Iris pigment epithelial cell (primary cell): ENCODE measurements around the gene MOXD1.
"Not testable (repeated sequence)": the region's sequence is repeated elsewhere in the genome, so short reads cannot be mapped to it uniquely, and the experiment has no call there.

Experiments
- DNase-seq: peaks from one replicate; pipeline ENCODE4 v3.0.0-alpha.2; 2011; ENCODE audit warnings: low read depth

Gene MOXD1

DNA sequence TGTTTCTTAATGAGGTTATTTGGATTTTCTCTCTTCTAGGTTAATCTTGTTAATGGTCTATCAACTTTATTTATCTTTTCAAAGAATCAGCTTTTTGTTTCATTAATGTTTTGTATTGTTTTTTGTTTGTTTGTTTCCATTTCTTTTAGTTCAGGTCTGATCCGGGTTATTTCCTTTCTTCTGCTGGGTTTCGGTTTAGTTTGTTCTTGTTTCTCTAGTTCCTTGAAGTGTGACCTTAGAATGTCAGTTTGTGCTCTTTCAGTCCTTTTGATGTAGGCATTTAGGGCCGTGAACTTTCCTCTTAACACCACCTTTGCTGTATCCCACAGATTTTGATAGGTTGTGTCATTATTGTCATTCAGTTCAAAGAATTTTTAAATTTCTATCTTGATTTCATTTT is 49.3 kb downstream of the MOXD1 start:
- DNase-seq, result not testable (repeated sequence)

DNA sequence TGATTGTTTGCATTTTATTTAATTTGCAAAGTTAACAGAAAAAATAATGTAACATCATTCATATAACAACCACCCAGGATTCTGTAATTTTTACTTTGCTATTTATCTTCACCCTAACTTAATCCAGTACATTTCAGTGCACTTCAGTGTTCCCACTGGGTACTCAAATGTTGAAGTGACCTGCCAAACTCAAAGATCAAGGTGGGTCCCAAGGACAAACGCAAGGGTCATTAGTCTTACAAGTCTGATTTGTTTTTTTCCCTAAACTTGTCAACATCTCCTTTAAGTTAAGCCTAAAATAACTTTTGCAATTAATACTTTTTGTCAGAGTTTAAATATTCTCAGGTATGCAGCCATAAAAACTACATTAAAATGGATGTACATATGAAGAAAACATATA is 53.0 kb downstream of the MOXD1 start:
- no peak for DNase-seq

DNA sequence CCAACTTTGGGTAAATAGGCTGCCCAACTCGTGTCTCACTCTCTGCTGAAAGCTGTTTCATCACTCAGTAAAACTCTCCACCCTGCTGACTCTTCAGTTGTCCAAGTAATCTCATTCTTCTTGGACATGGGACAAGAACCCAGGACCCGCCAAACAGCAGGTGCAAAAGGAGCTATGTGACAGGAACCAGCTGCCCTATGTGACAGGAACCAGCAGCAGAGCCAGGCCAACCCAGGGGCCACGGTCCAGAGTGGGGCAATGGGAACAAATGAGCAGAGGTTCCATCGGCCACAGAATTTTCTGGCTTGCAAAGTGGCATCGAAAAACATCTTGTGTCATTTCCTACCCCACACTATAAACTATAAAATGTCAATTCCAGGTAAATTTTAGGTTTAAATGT is 56.5 kb downstream of the MOXD1 start:
- no peak for DNase-seq

DNA sequence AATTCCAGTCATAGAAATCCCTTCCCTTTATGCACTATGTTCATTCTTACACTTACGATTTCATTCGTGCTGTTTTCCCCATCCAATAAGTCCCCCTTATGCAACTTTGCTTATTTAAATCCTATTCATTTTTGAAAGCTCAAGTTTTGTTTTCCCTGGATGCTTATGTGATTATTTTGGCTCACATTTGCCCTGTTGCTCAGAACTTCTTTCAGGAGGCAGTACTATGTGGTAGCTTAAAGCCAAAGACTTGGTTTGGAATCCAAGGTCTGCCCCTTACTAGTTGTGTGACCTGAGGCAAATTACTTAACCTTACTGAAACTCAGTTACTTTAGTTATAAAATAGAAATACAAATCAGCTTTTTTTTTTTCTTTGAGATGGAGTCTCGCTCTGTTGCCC is 59.6 kb downstream of the MOXD1 start:
- peak; percentile 23 for DNase-seq

DNA sequence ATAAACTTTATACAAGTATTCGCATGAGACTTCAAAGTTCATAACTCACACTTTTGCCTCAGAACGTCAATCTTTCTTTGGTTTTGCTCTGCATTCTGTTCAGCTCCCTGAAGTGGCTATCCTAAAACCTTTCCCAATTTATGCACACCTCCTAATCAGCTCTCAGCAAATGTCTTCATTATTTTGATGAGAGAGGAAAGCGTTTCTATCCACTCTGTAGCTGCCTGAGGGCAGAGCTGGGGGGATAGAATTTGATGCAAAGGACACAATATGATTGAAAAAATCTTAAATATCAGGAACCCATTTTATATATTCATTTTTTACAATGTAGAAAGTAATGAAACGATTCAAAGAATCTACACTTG is 66.8 kb downstream of the MOXD1 start:
- DNase-seq, result no peak

DNA sequence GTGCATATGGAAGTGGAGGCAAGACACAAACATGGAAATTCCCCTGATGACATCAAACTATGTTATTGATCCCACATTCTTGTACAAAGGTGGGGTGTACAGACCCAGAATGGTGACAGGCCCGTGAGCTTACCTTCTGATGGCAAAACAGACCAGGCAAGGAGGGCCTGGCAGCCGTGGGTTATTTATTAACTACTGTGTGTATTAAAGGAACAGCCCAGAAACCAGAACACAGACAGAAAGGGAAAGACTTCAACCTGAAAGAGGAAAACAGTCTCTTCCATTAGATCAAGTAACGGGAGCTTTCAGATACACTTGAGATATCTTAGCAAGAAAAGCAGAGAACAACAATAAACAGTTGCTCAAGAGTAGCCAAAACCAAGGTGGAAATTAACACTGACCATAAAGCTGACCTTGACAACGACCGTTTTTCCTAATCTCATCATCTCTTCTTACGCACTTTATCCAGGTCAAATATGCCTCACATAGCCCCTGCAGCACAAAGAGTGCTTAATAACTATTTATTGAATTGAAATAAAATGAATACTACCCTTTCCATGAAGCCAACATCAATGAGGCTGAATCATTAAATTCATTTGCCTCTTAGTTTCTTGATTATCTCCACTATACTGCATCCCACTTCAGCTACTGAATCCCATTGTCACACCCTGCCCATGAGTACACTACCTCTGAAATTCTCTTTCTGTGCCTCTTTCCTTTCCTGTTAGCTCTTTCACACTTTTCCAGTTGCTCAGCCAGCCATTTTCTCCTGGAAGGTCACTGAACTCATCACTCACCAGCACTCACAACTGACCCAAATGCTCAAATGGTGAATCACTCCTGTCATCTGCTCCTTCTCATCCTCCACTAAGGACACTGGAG is 67.4 kb downstream of the MOXD1 start:
- DNase-seq, result peak; percentile 95

DNA sequence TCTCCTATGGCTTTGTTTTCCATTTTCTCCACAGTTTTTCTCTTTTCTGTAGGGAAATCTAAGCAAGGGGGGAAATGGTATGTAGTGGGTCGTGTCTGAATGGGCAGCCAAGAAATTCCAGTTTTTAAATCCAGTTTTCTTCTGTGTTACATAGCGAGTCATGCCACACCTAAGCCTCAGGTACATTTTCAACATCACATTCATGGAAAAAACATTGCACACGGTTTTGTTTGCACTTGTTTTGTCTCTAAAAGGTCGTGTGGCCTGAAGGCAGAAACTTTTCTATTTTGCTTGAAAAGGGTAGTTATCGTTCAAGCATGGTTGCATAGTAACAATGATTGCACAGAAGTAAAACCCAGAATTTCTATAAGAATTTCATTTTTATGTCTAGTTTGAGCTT is 70.5 kb downstream of the MOXD1 start:
- no peak for DNase-seq

DNA sequence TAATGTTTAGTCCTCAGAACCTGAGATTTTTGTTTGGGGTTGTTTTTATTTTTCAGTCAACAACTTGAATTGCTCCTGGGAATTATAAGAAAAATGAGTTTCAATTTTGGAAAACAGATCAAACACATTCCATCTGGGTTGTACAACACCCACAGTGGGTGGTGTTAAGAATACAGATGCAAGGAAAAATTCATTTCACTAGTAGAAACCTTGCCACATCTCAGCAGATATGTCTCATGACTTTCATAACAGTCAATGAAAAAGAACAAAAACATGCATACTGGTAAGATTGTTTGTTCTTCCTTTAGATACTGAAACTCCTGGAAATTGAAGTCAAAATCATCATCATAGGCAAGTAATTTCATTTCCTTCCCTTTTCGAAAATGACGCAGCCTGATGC is 78.9 kb downstream of the MOXD1 start:
- peak; percentile 78 for DNase-seq

DNA sequence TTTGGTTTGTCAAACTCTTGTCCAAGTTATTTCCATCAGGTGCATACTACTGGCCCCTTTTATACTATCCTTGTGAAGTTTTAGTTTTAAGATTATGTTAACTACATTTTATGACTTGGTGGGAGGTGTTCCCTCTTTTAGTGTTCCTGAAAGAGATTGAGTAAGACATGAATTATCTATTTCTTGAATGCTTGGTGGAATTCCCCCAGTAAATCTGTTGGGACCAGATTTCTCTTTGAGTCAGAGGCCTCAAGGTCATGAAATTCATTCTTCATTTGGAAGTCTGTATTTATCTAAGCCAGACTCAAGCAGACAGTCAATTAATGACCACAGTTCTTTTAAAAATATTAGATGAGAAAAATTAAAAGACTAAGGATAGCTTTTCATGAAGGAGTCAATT is 81.3 kb downstream of the MOXD1 start:
- DNase-seq, result peak; percentile 87

DNA sequence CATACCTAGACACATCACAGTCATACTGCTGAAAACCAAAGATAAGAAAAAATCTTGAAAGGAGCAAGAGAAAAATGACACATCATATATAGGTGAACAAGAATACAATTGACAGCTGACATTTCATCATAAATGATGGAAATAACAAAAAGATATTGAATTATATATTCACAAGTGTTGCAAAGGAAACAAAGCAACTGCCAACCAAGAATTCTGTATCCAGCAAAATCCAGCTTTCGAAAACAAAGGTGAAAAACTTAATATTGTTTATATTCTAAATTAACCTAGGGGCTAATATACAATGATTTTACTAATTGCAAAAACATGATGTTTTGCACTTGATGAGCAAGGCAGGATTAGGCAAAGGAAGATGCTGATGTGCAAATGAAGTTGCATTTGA is 84.3 kb downstream of the MOXD1 start:
- no peak for DNase-seq

DNA sequence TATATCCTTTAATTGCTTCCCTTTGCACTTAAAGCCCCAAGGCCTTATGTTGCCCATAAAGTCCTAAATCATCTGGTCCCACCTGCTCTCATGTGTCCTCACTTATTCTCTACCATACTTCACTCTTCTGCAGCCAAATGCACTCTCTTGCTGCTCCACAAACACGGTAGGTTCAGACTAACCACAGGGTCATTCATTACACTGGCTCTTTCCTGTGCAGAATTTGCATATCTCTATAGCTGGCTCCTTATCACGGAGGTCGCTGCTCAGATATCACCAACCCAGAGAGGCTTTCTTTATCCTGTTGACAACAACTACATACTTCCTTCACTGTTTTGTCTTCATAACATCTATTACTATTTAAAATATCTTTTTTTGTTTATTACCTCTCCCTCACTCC is 86.8 kb downstream of the MOXD1 start:
- no peak for DNase-seq

DNA sequence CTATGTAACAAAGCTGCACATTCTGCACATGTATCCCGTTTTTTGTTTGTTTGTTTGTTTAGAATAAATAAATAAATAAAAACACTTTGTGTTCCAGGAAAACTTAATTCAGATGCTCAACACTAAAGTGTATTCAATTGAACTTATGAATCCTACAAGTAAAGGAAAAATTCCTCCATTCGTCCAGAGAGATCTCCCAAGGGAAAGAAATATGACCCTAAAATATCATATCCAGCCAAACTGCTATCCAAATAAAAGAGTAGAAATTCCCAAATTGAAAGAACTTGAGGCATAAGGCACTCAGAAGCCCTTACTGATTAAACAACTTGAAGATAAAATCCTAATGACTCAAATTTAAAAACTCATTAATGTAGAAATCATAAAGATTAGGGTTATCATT is 90.4 kb downstream of the MOXD1 start:
- no peak for DNase-seq

DNA sequence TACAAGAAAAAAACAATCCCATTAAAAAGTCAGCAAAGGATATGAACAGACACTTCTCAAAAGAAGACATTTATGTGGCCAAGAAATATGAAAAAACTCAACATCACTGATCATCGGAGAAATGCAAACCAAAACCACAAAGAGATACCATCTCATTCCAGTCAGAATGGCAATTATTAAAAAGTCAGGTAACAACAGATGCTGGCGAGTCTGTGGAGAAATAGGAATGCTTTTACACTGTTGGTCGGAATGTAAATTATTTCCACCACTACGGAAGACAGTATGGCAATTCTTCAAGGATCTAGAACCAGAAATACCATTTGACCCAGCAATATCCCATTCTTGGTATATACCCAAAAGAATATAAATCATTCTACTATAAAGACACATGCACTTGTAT is 91.1 kb downstream of the MOXD1 start:
- DNase-seq, result not testable (repeated sequence)

DNA sequence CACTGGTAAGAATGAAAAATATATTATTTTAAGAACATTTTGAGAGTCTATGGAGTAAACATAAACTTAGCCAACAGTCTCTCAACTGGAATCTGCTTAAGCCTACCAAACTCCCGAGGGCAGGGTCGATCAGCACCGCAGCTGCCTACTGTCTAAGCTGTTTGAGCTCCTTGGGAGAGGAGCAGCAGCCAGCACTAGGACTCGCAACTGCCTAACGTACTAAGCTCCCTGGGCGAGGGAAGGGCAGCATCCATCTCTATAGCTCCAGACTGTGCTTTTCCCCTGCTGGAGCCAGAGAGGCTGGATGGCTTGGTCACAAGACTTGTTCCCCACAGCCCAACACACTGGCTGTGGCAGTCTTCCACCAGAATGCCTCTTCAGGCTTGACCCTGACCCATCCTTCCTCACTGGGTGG is 96.4 kb downstream of the MOXD1 start:
- DNase-seq, result peak; percentile 47

DNA sequence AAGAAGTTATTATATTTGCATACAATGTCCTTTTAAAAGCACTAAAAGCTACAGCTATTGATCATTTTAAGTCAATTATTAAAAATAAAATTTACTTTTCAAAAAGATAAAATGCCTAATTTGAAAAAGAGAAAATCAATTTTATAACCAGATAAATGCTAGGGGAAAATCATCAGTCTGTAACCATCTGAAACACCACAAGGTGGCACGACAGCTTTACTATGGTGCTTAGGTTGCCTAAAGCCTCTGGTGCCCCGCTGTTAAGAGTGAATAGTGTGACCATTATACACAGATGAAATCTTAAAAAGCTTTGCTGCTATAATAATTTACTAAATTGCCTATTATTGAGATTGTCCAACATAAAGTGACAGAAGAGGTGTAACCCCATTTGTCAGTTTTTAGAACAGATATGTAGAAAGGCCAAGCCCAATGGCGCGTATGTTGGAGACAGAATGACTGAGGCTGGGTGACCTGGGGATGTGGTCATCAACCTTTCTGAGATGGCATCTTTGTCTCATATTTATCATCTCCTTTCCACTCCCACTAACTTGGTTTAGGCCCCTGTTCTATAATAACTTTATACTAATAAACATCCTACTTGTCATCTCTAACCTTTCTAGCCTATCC is 100.8 kb downstream of the MOXD1 start:
- DNase-seq, result peak; percentile 73

DNA sequence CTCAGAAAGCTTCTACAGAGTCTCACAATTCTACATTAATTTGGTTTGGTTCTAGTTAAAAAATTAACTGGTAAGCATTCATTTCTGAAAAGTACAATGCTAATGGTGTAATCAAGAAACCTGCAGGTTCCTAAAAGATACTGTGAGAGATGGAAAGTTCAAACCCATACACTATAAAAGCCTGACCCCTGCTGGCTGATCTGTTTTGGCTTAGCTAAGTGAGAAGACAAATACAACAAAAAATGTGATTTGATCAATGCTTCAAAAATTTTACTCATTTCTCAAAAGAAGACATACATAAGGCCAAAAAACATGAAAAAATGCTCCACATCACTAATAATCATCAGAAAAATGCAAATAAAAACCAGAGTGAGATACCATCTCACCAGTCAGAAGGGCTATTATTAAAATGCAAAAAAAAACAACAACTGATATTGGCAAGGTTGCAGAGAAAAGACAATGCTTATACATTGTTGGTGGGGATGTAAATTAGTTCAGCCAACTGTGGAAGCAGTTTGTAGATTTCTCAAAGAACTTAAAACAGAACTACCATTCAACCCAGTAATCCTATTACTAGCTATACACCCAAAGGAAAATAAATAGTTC is 102.8 kb downstream of the MOXD1 start:
- DNase-seq, result peak; percentile 65

DNA sequence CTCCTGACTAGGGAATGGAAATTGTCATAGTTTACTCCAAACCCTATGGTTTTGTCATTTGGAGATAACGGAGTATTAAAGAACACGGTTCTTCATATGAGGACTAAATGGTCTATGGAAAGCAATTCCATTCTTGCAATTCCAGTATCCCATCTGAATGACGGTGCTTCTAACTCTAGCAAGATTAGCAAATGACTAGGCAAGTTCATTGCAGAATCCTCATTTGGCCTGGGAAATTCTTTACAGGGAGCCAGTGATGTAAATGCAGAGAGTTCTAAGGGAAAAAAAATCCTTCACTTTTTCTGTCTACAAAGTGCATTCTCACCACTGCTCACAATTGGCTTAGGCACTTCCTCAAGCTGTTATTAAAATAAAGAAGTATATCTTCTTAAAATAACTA is 111.5 kb downstream of the MOXD1 start:
- no peak for DNase-seq

DNA sequence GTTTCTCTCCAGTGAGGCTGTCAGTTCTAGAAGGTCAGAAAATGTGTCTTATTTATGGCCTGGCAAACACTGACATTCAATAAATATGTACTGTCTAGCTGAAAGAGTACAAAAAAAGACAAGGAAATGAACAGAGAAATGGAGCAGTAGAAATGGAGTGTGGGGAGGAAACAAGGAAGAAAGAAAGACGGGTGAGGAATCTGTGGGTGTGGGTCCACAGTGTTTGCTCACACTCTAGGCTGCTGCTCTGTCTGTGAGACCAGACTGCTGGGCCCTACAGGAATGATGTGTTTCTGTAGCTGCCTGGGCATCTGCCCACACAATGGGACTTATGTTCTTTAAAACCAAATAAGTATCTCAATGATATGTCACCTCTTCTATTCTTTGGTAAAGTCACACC is 114.2 kb downstream of the MOXD1 start:
- DNase-seq, result no peak

DNA sequence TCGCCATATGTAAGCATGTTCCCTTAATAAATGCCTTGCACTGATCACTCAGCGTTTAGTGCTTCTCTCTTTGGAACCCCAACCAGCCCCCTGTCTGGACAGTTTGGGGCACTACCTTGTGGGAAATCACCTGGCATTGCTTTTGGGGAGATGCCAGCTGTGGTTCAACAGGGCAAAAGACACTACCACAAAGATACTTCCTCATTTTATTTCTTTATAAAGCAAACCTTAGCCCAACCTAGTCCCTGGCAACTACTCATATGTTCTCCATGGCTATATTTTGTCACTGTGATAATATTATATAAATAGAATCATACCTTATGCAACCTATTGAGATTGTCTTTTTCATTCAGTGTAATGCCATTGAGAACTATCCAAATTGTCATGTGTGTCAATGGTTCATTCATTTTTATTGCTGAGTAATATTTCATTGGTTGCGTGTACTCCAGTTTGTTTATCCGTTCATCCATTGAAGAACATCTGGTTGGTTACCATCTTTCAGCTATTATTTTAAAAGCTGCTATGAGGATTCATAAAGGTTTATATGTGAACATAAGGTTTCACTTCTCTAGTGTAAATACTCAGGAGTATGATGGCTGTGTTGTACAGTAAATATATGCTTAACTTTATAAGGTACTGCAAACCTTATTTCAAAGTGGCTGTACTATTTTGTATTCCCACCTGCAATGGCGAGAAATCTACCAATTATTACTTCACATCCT is 114.8 kb downstream of the MOXD1 start:
- no peak for DNase-seq

DNA sequence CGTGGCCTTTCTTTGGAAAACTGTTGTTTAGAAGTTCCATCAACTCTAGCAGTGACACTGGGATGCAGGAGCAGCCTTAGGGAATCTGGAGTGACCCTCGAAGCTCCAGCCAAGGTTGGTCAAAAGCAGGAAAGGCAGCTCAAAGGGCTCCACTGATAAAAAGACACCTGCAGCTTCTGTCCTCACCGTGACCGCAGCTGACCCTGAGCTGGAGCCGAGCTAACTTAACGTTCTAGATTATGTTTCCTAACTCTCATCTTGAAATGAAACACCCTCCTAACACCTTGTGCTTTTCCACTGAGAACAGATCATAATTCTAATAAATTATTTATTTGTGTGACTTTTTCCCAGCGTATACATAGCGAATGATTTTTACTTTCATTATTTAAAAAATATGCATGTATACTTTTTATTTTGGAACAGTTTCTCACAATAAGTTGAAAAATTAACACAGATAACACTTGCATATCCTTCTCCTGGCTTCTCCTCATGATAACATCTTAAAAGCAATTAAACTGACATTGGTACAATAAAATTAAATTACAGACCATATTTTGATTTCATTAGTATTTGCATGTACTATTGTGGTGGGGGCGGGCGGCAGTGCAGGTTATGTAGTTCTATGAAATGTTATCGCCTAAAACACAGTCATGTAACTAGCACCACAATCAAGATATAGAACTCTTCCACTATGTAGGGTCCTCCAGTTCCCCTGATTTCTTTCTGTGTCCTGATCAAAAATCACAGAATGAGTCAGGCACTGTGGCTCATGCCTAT is 116.1 kb downstream of the MOXD1 start:
- DNase-seq, result no peak

DNA sequence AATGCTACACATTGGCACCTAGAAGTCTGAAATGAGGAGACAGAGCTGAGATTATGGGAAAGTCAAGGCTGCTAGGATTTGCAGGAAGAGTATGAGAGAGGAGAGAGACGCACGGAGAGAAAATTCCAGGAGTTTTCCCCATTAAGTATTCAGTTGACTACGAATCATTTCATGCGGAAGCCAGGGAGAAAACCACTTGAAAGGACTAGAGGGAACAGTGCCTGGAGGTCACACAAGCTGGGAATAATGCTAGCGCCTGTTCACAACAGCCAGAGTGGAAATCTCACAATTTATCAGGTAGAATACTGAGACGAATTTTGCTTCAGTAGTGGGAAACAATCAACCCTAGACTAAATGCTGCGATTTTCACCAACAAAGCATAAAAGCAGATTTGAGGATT is 118.6 kb downstream of the MOXD1 start:
- DNase-seq, result no peak

DNA sequence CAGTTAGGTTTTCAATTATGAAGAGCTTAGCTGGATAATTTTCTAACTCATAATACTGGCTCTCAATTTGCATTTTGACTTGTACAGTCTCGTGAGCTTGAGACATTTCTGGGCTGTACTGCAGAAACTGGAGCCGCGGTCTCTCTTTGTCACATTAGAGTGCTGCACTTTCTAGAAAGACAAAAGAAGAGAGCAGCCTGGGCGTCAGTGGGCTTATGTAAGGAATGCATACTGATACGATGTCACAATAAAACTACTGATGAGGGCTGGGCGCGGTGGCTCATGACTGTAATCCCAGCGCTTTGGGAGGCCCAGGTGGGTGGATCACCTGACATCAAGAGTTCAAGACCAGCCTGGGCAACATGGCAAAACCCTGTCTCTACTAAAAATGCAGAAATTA is 120.8 kb downstream of the MOXD1 start:
- DNase-seq, result no peak
